ENCODE results near the gene NRXN2.

GRCh38 chr11:64670975-64671374 lies 52.0 kb downstream of the NRXN2 start:
- TF ChIP-seq ZNF777 (tag by site-specific recombination; IDR thresholded peaks at IDR 0.05; ENCODE audit: borderline replicate concordance) (no peak), ZSCAN16 (tag by site-specific recombination; IDR thresholded peaks at IDR 0.05) (no peak), PRDM1 (tag by site-specific recombination; IDR thresholded peaks at IDR 0.05) (no peak), ZIC2 (tag by site-specific recombination; IDR thresholded peaks at IDR 0.05) (no peak), ZNF629 (tag by site-specific recombination; IDR thresholded peaks at IDR 0.05) (no peak)
